KMS-11 (cell line): ENCODE results near the gene MYEOV.

Experiments
- H2AFZ ChIP-seq: fragments of 200-600 bp; sonication (generic); 2 replicates; pipeline ENCODE4 v1.6.1; 2016; ENCODE audit warnings: antibody characterized with exemption, mixed run types, low read depth
- H3K27ac ChIP-seq: fragments of 200-600 bp; sonication (generic); 2 replicates; pipeline ENCODE4 v1.6.1; 2016; ENCODE audit warnings: mild to moderate bottlenecking, mixed run types
- H3K27me3 ChIP-seq: fragments of 200-600 bp; sonication (generic); 2 replicates; pipeline ENCODE4 v1.6.1; 2017; ENCODE audit warnings: mild to moderate bottlenecking, low read depth, mixed run types, moderate library complexity; ENCODE audit not compliant: insufficient read depth
- H3K36me3 ChIP-seq: fragments of 200-600 bp; sonication (generic); 2 replicates; pipeline ENCODE4 v1.6.1; 2017; ENCODE audit warnings: mild to moderate bottlenecking, mixed run types; ENCODE audit not compliant: insufficient read depth
- H3K4me1 ChIP-seq: fragments of 200-600 bp; sonication (generic); 2 replicates; pipeline ENCODE4 v1.6.1; 2016; ENCODE audit warnings: mild to moderate bottlenecking, low read depth, mixed run types; ENCODE audit not compliant: poor library complexity, severe bottlenecking
- H3K4me2 ChIP-seq: fragments of 200-600 bp; sonication (generic); 2 replicates; pipeline ENCODE4 v1.7.0; 2016; ENCODE audit warnings: mild to moderate bottlenecking, mixed run types
- H3K4me3 ChIP-seq: fragments of 200-600 bp; sonication (generic); IDR thresholded peaks from 2 replicates; pipeline ENCODE4 v1.6.1; 2017; ENCODE audit warnings: low read depth, low read length, mixed read lengths; ENCODE audit not compliant: insufficient read depth
- H3K79me2 ChIP-seq: fragments of 200-600 bp; sonication (generic); 2 replicates; pipeline ENCODE4 v1.6.1; 2016; ENCODE audit warnings: low read depth, mixed run types; ENCODE audit not compliant: insufficient read depth
- H3K9ac ChIP-seq: fragments of 200-600 bp; sonication (generic); 2 replicates; pipeline ENCODE4 v1.6.1; 2016; ENCODE audit warnings: mild to moderate bottlenecking, mixed run types
- H4K20me1 ChIP-seq: fragments of 200-600 bp; sonication (generic); 2 replicates; pipeline ENCODE4 v1.6.1; 2016; ENCODE audit warnings: mild to moderate bottlenecking, mixed run types; ENCODE audit not compliant: insufficient read depth
- TF ChIP-seq, protein P1 (sequence below): fragments of 200-600 bp; sonication (generic); conservative IDR thresholded peaks from 2 replicates; pipeline ENCODE4 v1.6.1; 2017; ENCODE audit warnings: low read depth, mild to moderate bottlenecking, antibody characterized with exemption, low read length, moderate library complexity, mixed read lengths

The MYEOV gene

DNA sequence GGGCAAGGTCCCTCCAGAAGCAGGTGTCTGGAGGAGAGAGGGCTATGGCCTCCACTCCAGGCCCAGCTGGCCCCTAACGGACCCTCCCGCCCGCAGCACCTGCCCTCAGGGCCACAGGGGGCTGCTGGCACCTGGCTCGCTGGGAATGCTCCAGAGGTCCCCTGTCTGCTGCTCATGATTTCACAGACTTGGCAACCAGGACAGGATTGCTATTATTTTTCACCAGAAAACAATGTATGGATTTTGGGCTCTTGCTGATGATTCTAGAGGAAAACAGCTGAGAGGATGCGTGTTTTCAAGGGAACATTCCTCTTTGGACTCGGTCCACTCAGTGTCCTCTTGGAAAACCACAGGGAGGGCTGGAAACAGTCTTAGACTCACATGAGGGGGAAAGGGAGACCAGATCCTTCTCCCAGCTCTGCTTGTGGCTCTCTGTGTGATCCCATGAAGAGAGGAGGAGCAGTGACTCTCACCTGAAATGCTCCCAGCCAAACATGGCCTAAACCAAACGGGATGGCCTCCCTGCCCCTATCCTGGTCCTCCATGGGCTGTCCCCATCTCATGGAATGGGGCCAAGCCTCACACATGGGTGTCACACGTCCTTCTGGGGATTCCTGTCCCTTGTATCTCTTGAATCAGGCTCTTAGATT, 15.8 kb downstream of the MYEOV start:
- Histone ChIP-seq H3K27me3 (peaks cover 17% of the 10 kb centered on the region; the same call in 1 of the 2 replicates), H3K4me2 (no peak overlapping the region), H3K36me3 (no peaks in the 10 kb centered on the region), H4K20me1 (no peaks in the 10 kb centered on the region), H3K27ac (no peak overlapping the region), H3K9ac (no peak overlapping the region), H2AFZ (no peak overlapping the region), H3K4me1 (no peaks in the 10 kb centered on the region), H3K4me3 (no peak overlapping the region), H3K79me2 (no peaks in the 10 kb centered on the region)
- TF ChIP-seq, protein P1, sequence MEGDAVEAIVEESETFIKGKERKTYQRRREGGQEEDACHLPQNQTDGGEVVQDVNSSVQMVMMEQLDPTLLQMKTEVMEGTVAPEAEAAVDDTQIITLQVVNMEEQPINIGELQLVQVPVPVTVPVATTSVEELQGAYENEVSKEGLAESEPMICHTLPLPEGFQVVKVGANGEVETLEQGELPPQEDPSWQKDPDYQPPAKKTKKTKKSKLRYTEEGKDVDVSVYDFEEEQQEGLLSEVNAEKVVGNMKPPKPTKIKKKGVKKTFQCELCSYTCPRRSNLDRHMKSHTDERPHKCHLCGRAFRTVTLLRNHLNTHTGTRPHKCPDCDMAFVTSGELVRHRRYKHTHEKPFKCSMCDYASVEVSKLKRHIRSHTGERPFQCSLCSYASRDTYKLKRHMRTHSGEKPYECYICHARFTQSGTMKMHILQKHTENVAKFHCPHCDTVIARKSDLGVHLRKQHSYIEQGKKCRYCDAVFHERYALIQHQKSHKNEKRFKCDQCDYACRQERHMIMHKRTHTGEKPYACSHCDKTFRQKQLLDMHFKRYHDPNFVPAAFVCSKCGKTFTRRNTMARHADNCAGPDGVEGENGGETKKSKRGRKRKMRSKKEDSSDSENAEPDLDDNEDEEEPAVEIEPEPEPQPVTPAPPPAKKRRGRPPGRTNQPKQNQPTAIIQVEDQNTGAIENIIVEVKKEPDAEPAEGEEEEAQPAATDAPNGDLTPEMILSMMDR = no peak

DNA sequence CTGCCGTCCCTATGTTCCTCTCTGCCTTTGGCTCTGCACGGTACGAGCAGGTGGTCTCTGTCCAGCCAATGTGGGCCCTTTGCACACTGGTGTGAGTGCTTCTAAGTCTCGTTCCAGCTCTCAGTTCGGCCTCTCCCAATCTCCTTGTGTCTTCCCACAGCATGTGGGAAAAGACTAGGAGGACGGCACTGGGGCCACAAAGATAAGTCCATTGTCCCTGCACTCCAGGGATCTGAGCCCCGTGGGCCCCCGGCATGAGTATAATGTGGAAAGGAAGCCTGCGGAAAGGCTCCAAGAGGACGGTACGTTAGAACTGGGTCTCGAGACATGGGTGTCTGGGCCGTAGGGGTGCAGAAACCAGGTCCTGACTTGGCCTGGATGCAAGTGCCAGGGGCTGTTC, 16.4 kb downstream of the MYEOV start:
- H3K4me2 ChIP-seq = no peak overlapping the region
- H3K4me1 ChIP-seq = no peaks in the 10 kb centered on the region
- H3K4me3 ChIP-seq = no peak overlapping the region
- TF ChIP-seq, protein P1 = no peak
- H3K27ac ChIP-seq = no peak overlapping the region
- no peaks in the 10 kb centered on the region for H3K79me2 ChIP-seq
- H4K20me1 ChIP-seq = no peaks in the 10 kb centered on the region
- no peaks in the 10 kb centered on the region for H3K36me3 ChIP-seq
- H2AFZ ChIP-seq = no peak overlapping the region
- no peak overlapping the region for H3K9ac ChIP-seq
- H3K27me3 ChIP-seq = peaks cover 17% of the 10 kb centered on the region; the same call in 1 of the 2 replicates

DNA sequence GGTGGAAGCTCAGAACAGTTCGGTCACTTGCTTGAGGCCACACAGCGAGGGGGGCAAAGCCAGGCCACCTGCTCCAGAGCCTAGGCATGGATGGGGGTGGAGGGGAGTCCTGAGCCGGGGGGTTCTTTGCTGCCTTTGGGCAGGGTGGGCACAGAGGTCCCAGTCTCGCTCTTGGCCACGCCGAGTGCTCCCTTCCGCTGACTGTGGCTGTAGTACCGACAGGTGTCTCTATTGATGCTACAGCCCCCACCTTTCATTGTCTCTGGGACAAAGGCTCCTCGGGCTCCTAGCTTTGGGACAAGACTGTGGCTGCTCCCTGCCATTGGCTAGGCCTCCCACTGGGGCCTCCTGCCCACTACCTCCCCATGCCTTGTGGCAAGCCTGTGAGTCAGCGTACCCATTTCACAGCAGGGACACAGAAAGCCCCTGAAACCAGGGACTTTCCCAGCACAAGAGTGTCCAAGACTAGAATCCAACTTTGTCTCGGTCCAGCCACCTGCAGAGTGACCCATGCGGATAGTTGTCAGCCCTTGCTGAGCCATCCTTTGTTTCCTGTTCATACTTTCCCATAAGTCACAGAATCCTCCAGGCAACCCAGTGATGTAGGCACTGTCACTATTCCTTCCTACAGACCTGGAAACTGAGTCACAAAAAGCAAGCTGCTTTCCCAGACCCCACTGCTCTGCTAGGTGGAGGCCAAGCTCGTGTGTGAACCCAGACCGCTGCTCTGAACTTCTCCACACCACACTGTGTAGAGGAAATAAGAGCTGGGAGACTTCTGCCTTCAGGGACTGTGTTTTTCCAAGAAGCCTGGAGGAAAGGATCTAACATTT, 17.2 kb downstream of the MYEOV start:
- H3K79me2 ChIP-seq = no peaks in the 10 kb centered on the region
- H3K27me3 ChIP-seq = peaks cover 17% of the 10 kb centered on the region; the same call in 1 of the 2 replicates
- TF ChIP-seq, protein P1 = no peak
- no peaks in the 10 kb centered on the region for H3K36me3 ChIP-seq
- H3K4me3 ChIP-seq = no peak overlapping the region
- no peaks in the 10 kb centered on the region for H4K20me1 ChIP-seq
- H3K27ac ChIP-seq = no peak overlapping the region
- no peak overlapping the region for H2AFZ ChIP-seq
- no peak overlapping the region for H3K4me2 ChIP-seq
- no peak overlapping the region for H3K9ac ChIP-seq
- H3K4me1 ChIP-seq = no peaks in the 10 kb centered on the region

DNA sequence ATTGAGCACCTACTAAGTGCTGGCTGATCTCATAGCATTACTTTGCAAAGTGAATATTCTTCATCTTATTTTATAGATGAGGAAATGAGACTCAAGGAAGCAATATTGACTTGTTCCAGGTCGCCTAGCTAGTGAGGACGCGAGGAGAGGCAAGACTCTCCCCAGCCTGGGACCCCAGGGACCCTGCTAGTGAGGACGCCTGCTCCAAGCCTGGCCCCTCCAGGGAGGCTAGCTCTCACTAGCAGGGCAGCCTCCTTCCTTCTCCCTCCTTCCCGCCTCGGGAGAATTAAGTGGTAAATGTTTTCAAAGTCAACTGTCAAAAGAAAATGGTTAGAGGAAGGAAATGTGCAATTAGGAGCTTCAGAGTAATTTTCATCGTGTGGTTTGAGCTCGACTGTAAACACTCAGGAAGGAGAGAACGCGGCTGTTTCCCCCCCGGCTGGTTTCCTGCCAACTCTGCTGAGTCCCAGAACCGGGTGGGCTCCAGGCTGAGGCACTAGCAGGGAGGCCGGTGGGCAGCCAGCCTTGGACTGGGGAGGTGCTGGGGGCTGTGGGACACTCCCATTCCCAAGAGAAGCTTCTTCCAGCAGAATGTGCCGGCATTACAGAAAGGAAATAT, 17.9 kb downstream of the MYEOV start:
- H3K27me3 ChIP-seq = peaks cover 17% of the 10 kb centered on the region; the same call in 1 of the 2 replicates
- TF ChIP-seq, protein P1 = no peak
- no peak overlapping the region for H3K4me2 ChIP-seq
- no peak overlapping the region for H3K9ac ChIP-seq
- no peaks in the 10 kb centered on the region for H3K36me3 ChIP-seq
- H4K20me1 ChIP-seq = no peaks in the 10 kb centered on the region
- no peak overlapping the region for H3K4me3 ChIP-seq
- H2AFZ ChIP-seq = no peak overlapping the region
- H3K4me1 ChIP-seq = no peaks in the 10 kb centered on the region
- H3K27ac ChIP-seq = no peak overlapping the region
- H3K79me2 ChIP-seq = no peaks in the 10 kb centered on the region
